HG03280 (cell line): Measurements from ENCODE around the gene RNF181.
"Not testable (repeated sequence)": the region's sequence is repeated elsewhere in the genome, so short reads cannot be mapped to it uniquely, and the experiment has no call there.

Experiments
- ATAC-seq: cut with Tn5 transposase; IDR thresholded peaks from one replicate; pipeline ENCODE4 v1.9.1; 2021; ENCODE audit warnings: mild to moderate bottlenecking, moderate library complexity; ENCODE audit not compliant: unreplicated experiment

The RNF181 gene

GRCh38 chr2:85577063-85577385, 18.5 kb upstream of the RNF181 start:
- no peak for ATAC-seq

GRCh38 chr2:85577386-85578242, 17.9 kb upstream of the RNF181 start, which contains the start of gene VAMP8:
VAMP8 (plus strand) TSS chr2:85577586; CDS start chr2:85577647, 61 bp downstream.
- ATAC-seq, result peak; percentile 70

GRCh38 chr2:85578243-85579180, 17.0 kb upstream of the RNF181 start:
- ATAC-seq, result peak; percentile 44

GRCh38 chr2:85579266-85579935, 16.1 kb upstream of the RNF181 start:
- ATAC-seq, result no peak

GRCh38 chr2:85580206-85580605, 15.3 kb upstream of the RNF181 start:
- ATAC-seq, result no peak

GRCh38 chr2:85582492-85582891, 13.1 kb upstream of the RNF181 start:
- no peak for ATAC-seq

- ATAC-seq, result peak; percentile 62
These were observed 11.7 kb upstream of the RNF181 start for GRCh38 chr2:85583667-85584353.

GRCh38 chr2:85584354-85584856, 11.1 kb upstream of the RNF181 start, which contains the start of gene VAMP5:
VAMP5 (plus strand) TSS chr2:85584431; CDS start chr2:85584491, 60 bp downstream.
- ATAC-seq, result peak; percentile 40

- ATAC-seq, result peak; percentile 33
These were observed 10.4 kb upstream of the RNF181 start for GRCh38 chr2:85584857-85585780.

- ATAC-seq, result no peak
These were observed 9.8 kb upstream of the RNF181 start for GRCh38 chr2:85585781-85586105.

GRCh38 chr2:85588236-85588635, 7.3 kb upstream of the RNF181 start:
- ATAC-seq, result no peak

- no peak for ATAC-seq
These were observed 6.9 kb upstream of the RNF181 start for GRCh38 chr2:85588645-85589044.

- no peak for ATAC-seq
These were observed 6.4 kb upstream of the RNF181 start for GRCh38 chr2:85589181-85589580.

- no peak for ATAC-seq
These were observed 5.4 kb upstream of the RNF181 start for GRCh38 chr2:85589982-85590791.

GRCh38 chr2:85590950-85591349, 4.6 kb upstream of the RNF181 start:
- ATAC-seq, result no peak

GRCh38 chr2:85591563-85591962, 4.0 kb upstream of the RNF181 start:
- no peak for ATAC-seq

- ATAC-seq, result not testable (repeated sequence)
These were observed 3.2 kb upstream of the RNF181 start for GRCh38 chr2:85592299-85592698.

- ATAC-seq, result no peak
These were observed 2.5 kb upstream of the RNF181 start for GRCh38 chr2:85593023-85593422.
